Stromal cell of bone marrow (primary cell): ENCODE measurements around the gene HSDL2.
"Not testable (repeated sequence)": the region's sequence is repeated elsewhere in the genome, so short reads cannot be mapped to it uniquely, and the experiment has no call there.

Experiments
- DNase-seq: peaks from one replicate; pipeline ENCODE4 v3.0.0-alpha.2; 2012; ENCODE audit warnings: low read depth

The HSDL2 gene

DNA sequence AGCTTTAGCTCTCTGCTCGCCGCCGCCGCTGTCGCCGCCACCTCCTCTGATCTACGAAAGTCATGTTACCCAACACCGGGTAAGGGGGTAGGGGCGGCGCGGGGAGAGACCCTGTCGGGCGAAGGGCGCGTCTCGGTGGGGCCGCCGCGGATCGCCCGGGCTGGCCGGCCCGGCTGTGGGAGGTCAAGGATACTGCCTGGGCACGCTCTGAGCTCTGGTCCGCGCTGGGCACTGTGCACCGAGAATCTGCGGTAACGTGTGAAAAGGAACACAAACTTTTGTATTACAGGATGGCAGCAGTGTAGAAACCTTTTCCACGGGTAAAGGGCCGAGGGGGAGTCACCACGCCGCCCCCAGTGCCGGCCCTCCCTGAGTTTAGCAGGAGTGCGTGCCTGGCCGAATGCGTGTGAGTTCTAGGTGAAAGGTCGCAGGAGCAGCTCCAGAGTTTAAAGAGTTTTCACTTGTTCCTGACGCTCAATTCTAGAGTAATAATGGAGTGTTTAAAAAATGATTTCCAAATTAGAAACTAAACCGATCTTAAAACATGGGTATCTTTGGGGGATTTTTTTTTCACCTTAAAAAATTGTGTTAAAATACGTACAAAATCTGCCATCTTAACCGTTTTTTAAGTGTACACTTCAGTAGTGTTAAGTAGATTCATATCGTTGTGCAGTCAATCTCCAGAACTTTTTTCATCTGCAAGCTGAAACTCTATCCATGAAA, at the start of gene HSDL2:
Gene HSDL2, plus strand, starts transcription at position 7 of the 723 bp plus-strand sequence. Its CDS starts 56 bp downstream, at position 63.
- DNase-seq = peak; percentile 26

DNA sequence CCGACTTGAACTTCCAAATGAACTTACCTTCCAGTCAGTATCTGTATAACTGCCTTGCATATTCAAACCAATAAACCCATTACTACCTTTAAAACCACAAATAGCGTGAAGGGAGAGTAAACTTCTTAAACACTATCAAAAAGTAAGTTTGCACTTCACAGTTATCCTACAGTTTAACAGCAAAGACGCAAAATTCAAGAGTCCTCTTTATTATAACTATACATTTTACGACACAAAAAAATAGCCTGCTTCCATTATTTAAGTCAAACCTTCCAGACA, 48.3 kb upstream of the HSDL2 start:
- DNase-seq = no peak

DNA sequence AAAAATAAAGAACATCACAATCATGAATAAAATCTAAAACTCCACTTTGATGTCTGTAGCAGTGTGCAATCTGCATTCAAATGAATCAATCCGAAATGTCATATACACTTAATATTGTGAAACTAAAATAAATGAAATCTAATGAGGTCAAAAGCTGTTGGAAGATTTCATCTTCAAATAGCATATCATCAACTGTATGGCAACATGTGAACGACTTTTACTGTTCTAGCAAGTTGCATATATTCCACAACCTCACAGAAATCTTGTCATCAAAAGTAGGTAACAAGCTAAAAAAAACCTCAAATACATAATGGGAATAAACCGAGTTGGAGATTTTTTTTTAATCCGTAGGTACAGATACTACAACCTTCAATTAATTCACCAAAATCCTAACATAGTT, 47.7 kb upstream of the HSDL2 start:
- no peak for DNase-seq

DNA sequence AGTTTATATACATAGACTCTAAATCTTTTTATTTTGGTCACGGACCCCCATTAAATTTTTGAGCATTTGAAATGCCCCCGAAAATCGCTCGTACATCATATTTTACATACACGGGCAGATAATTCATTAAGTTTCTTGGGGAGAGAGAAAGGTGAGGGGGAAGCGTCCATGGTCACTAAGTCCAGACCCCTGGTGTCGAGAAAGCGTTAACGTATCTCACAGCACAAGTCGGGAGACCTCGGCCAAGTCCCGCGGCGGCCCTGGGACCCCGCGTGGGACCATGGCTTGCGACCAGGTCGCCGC, 47.3 kb upstream of the HSDL2 start:
- DNase-seq = no peak

DNA sequence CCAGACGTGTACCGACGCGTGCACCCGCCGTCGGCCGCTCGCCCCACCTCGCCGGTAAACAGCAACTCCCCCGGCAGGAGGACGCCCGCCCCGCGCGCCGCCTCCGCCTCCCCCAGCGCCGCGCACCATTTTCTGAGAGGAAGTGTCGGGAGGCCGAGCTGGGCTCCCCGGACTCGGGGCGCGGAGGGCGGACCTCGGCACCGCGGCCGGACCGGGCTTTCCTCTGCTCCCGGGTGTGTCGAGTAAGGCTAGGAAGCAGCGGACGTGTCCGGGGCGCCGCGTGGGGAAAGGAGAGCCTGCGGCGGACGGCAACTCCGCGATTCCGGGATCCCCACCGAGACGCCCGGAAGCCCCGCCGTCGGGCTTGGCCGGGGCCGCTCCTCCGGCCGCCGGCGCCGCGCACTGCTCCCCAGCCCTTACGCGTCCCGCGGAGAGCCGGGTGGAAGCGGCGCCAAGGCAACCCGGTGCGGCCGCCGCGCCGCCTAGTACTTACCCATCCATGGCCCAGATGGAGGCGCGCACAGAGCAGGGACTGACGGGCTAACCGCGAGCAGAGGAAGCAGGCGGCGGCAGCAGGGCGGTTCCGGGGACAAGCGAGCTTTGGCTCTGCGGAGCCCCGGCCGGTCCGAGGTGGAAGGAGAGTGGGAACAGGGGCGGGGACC, 46.8 kb upstream of the HSDL2 start, which contains the start of gene PTBP3:
Gene PTBP3, minus strand, starts transcription at position 643 of the 662 bp plus-strand sequence. CDS start 35,754 bp downstream, outside the sequence.
- DNase-seq = peak; percentile 41

DNA sequence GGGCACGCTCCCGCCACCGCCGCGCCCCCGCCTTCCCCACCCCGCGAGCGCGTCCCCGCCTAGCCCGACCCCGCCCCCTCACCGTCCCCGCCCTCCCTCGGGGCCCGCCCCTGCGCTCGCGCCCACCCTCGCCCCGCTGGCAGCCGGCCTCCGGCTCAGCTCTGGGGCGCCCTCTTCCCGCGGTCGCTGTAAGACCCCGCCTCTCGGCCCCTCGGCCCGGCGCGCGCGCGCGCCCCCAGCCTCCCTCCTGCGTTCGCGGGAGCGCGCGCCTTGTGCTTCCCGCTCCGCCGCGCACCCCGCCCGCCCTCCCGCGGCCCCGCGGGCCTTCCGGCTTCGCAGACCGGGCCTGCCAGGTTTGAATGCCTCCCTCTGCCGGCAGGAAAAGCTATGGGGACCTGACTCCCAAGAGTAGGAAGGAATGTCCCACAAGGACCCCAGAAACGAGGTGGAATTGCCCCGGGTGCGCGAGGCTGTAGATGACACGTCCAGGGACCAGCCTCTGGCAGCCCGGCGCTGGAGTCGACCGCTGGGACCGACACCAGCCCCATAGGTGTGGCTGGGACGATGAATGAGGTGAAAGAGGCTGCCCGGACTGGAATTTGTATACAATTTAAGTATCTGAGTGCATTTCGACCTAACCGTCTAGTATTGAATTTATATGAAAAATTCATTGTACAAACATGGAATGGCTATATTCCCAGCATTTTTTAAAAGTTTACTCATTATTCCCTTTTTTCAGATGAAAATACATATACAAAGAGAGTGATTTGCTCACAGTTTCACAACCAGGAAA, 46.1 kb upstream of the HSDL2 start:
- peak; percentile 92 for DNase-seq

DNA sequence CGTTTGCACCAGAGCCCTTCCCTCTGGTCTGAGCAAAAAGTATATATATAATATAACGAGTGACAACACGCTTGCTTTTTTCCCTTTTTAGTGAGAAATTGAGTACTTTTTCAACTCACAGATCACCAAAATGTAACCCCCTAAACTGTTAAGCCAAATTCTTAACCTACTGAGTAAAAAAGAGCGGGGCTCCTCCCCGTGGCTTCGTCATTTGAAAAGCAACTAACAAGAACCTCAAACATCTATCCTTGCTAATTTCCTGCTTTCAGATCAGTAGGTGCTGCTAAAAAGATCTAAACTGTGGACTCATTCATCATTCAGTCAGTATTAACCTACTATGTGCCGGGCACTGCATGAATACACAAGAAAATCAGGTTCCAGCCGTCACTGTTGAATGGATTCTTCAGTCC, 45.5 kb upstream of the HSDL2 start:
- DNase-seq = no peak

DNA sequence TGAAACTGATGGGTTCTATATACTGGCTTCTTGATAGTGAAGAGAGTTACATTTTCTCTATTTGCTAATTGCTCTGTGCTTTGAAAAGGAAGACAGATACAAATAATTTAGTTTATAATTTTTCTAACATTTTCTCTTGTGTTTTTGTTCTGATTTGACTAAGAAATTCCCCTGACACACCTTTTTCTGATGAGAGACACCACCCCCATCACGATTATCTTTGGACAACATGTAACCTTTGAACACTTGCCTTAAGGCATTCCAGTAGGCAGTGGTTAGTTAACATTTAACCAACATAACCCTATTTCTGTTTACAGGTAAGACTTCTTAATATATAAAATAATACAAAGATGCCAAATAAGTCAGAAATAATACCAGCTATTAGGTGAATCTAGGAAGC, 42.4 kb upstream of the HSDL2 start:
- no peak for DNase-seq

DNA sequence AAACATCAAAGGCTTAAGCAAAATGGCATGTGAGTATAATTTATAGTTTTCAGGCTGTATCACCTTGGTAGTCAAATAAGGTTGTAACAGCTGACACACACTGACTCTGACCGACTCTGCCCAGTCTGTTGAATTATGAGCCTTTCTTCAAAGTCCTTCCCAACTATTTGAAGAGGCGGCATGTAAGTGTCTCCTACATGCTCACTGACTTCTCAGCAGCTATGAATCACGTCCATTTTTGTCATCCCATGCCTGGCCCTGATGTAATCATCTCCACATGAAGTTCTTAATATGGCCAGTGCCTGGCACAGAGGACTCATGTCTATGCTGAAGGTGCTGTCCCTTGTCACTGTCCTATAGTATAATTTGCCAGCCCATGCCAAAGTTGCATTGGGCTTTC, 41.3 kb upstream of the HSDL2 start:
- DNase-seq = peak; percentile 57

DNA sequence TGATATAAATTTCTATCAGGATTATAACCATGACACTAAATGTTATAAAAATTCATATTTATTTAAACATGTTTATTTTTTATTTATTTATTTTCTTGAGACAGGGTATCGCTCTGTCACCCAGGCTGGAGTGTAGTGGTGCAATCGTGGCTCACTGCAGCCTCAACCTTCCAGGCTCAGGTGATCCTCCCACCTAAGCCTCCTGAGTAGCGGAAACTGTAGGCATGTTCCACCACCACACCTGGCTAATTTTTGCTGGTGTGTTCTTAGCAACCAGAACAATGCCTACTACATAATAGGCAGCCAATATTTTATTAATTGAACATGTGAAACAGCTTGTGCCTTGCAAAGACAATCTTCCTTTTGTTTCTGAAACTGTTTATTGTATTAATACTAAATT, 40.0 kb upstream of the HSDL2 start:
- no peak for DNase-seq

DNA sequence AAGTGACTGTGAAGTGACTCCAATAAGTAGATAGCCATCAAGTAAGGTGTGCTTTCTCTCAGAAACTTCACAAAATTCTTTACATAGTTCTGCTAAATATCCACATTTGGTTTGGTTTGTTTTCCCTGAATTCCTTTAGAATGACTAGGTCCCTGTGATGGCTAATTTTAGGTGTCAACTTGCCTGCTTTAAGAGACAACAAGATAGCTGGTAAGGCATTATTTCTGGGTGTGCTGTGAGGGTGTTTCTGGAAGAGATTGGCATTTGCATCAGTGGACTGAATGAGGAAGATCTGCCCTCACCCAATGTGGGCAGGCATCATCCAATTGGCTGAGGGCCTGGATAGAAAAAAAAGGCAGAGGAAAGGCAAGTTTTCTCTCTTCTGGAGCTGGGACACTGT, 38.2 kb upstream of the HSDL2 start:
- DNase-seq = no peak

DNA sequence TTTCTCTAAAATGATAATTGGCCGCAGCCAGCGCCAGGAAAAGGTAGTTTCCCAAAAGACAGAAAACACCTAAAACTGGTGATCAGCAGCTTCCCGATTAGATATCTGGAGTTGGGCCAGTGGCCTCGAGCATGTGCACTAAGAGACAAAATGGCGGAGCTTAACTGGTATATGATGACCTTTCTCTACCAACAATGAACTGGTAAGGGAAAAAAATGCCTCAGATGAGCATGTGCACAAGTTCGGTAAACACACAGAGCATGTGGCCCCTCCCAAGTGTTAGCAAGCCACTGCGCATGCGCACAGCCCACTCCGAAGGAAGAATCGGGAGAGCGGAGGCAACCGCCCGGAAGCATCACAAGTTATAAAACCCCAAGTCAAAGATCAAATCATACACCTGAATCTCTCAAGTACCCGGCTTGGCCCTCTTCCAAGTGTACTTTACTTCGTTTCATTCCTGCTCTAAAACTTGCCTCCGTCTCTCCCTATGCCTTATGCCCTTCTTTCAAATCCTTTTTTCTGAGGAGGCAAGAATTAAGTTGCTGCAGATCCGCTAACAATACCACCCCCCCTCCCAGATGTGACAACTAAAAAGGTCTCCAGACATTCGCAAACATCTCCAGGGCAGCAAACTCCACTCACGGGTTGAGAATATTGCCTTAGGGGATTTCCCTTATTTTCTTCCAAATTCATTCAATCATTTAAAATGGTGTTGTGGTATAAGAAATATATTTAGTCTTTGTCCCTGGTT, 31.5 kb upstream of the HSDL2 start:
- peak; percentile 42 for DNase-seq

DNA sequence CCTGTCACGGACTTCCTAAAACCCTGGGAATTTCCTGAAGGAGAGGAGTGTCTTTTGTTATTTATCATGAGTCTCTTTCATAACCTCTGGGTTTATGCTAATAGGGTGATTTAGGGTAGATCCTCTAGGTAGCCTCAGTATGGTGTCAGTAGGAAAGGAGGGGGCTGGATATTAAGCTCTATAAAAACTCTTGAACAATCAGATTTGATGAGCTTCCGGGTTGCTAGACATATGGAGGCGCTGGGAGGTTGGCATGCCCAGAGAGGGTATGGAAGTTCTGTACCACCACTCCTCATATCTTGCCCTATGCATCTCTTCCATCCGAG, 30.9 kb upstream of the HSDL2 start:
- no peak for DNase-seq

DNA sequence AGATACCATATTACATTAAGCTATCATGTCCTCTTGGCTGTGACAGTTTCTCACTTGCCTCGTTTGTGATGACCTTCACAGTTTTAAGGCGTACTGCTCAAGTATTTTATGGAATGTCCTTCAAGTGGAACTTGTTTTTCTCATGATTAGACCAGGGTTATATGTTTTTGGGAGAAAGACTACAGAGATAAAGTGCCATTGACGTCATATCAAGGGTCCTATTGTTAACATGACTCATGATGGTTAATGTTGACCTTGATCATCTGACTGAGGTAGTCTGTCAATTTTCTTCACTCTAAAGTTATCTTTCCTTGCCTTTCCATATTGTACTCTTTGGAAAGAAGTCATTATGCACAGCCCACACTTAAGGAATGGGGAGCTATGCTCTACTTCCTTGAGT, 28.7 kb upstream of the HSDL2 start:
- DNase-seq = no peak

DNA sequence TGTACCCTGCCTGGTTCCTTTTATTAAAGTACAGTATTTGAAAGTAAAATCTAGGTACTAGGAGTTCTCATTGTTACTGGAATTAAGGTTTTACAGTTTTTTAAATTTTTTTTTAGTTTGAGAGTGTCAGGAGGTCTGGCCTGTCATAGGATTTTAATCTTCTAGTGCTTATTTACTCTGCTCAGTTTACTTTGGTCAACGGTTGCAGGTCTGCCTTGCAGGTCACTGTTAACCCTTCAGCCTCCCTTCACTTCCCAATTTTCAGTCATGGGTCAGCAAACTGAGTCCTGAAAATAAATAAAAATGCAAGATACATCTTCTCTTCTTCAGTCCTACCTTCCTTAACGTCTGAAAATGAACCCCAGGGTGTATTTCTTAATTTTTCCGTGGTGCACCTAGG, 27.7 kb upstream of the HSDL2 start:
- DNase-seq = no peak

DNA sequence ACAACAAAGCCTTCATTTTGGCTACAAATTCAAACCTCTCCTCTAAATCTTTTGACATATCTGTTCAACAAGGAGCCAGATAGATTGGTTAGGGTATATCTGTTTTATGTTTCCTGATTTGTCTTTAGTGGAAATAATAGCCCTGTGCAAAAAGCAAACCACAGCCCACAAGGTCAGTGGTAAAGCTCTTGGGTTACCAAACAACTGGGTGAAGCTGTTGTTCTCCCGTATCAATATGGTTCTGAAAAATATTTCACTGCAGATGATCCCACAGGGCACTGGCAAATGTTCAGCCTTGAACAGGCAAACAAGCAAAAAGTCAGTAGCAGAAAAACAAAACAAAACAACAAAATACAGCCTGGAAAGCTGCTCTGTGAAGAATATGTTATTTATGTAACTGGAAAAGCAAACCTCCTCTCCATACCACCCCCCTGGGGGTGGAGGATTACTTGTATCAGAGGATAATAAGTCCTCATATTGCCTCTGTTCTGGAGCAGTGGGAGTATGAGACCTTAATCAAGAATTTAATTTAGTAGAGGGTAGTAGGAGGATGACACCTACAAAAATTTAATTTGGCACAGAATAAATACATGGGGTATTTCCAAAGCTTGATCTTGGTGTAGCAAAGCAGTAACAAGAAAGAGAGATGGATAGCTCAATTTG, 25.7 kb upstream of the HSDL2 start:
- no peak for DNase-seq

DNA sequence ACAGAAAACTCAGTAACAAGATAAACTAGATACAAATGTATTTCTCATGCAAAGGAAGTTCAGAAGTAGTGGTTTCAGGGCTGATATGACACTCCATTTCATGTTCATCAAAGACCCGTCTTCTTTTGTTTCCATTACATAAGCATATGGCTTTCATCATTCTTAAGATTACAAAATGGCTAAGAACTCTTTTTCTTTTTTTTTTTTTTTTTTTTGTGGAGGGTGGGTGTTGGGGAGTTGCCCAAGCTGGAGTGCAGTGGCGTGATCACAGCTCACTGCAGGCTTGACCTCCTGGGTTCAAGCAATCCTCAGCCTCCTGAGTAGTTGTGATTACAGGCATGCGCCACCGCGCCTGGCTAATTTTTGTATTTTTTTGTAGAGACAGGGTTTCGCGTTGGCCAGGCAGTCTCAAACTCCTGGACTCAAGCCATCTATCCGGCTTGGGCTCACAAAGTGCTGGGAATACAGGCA, 24.4 kb upstream of the HSDL2 start:
- no peak for DNase-seq

DNA sequence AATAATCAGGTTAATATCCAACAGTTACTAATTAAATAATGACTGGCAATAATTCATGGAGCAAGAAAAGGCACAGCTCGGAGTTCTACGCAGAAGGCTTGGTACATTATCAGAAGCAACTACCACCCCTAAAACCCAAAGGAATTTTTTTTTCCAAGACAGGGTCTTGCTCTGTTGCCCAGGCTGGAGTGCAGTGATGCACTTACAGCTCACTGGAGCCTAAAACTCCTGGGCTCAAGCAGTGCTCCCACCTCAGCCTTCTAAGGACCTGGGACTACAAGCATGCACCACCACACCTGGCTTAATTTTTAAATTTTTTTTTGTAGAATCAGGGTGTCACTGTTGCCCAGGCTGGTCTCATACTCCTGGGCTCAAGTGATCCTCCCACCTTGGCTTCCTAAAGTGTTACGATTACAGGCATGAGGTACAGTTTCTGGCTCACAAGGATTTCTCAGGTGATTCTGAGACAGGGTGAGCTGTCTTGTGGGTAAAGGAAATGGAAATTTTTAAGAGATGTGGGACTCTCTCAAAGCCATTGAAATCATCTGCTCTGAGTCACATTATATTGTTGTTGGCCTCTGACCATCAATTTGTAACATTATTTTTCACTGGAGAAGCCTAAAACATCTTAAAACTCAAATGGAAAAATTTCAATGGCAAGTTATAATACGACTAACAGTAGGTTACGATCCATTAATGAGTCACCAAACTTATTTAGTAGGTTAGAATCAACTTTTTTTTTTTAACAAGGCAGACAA, 19.7 kb upstream of the HSDL2 start:
- DNase-seq = peak; percentile 79

DNA sequence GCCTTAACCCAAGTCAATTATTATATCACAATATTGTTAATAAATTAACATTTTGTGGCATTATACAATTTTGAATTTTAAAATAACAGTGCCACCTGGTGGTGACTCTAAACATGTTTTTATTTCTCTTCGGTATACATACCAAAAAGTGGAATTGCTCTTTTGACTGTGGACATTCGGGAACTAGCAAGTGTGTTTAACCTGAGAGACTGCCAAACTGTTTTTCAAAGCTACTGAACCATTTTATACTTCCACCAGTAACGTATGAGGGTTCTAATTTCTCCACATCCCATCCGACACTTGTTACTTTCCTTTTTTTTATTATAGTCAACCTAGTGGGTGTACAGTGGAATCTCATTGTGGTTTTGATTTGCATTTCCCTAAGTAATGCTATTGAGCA, 18.3 kb upstream of the HSDL2 start:
- DNase-seq = no peak

DNA sequence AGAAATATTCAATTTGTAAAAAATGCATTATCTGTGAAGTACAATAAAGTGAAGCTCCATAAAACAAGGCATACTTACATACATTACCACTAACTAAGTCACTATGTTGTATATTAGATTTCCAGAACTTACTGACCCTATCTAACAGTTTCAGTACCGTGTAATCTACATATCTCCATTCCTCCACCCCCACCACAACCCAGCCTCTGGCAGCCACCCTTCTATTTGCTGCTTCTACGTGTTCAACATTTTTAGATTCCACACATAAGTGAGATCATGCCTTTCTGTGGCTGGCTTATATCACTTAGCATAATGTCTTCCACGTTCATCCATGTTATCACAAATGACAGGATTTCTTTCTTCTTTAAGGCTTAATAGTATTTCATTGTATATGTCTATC, 15.1 kb upstream of the HSDL2 start:
- no peak for DNase-seq

DNA sequence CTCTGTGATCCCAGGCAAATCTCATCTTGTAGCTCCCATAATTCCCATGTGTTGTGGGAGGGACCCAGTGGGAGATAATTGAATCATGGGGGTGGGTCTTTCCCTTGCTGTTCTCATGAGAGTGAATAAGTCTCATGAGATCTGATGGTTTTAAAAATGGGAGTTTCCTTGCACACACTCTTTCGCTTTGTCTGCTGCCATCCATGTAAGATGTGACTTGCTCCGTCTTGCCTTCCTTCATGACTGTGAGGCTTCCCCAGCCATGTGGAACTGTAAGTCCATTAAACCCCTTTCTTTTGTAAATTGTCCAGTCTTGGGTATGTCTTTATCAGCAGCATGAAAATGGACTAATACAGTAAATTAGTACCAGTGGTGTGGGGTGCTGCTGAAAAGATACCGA, 14.7 kb upstream of the HSDL2 start:
- not testable (repeated sequence) for DNase-seq
